ENCODE results near the gene ETF1.

ETF1 gene

DNA sequence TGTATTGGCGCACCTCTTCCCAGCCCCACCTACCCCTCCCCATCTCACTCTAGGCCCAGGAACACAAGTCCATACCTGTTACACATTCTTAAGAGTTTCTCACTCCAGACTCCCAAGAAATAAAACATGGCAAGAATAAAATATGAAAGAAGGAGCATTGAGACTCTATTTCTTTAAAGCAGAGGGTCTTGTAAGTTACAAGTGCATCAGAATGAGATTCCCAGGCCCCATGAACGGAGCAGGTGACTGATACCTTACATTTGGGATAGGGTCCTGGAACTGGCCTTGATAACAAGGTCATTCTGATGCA is 72.0 kb downstream of the ETF1 start:
- TF ChIP-seq TAF1 (IDR thresholded peaks at IDR 0.05; ENCODE audit: low read depth) = no peak
- TF ChIP-seq, protein P1, sequence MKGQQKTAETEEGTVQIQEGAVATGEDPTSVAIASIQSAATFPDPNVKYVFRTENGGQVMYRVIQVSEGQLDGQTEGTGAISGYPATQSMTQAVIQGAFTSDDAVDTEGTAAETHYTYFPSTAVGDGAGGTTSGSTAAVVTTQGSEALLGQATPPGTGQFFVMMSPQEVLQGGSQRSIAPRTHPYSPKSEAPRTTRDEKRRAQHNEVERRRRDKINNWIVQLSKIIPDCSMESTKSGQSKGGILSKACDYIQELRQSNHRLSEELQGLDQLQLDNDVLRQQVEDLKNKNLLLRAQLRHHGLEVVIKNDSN (IDR thresholded peaks at IDR 0.05) = no peak
- TF ChIP-seq FOXM1 (IDR thresholded peaks at IDR 0.05; ENCODE audit: borderline replicate concordance, low read depth) = no peak

GRCh38 chr5:138470322-138471051 is 72.5 kb downstream of the ETF1 start:
- TF ChIP-seq FOXM1 (IDR thresholded peaks at IDR 0.05; ENCODE audit: borderline replicate concordance, low read depth) = no peak
- TF ChIP-seq TAF1 (IDR thresholded peaks at IDR 0.05; ENCODE audit: low read depth) = no peak
- no peak for TF ChIP-seq TCF12 (IDR thresholded peaks at IDR 0.05; ENCODE audit: low read depth)
- TF ChIP-seq TEAD4 (IDR thresholded peaks at IDR 0.05) = no peak
- no peak for TF ChIP-seq EGR1 (IDR thresholded peaks at IDR 0.05)
- TF ChIP-seq ZBTB7A (IDR thresholded peaks at IDR 0.05; ENCODE audit: low read depth) = no peak
- TF ChIP-seq CEBPB (IDR thresholded peaks at IDR 0.05) = no peak
- TF ChIP-seq, protein P1 (IDR thresholded peaks at IDR 0.05) = no peak
- no peak for TF ChIP-seq EP300 (IDR thresholded peaks at IDR 0.05; ENCODE audit: borderline replicate concordance)
- no peak for TF ChIP-seq MAX (IDR thresholded peaks at IDR 0.05)
- TF ChIP-seq, protein P2, sequence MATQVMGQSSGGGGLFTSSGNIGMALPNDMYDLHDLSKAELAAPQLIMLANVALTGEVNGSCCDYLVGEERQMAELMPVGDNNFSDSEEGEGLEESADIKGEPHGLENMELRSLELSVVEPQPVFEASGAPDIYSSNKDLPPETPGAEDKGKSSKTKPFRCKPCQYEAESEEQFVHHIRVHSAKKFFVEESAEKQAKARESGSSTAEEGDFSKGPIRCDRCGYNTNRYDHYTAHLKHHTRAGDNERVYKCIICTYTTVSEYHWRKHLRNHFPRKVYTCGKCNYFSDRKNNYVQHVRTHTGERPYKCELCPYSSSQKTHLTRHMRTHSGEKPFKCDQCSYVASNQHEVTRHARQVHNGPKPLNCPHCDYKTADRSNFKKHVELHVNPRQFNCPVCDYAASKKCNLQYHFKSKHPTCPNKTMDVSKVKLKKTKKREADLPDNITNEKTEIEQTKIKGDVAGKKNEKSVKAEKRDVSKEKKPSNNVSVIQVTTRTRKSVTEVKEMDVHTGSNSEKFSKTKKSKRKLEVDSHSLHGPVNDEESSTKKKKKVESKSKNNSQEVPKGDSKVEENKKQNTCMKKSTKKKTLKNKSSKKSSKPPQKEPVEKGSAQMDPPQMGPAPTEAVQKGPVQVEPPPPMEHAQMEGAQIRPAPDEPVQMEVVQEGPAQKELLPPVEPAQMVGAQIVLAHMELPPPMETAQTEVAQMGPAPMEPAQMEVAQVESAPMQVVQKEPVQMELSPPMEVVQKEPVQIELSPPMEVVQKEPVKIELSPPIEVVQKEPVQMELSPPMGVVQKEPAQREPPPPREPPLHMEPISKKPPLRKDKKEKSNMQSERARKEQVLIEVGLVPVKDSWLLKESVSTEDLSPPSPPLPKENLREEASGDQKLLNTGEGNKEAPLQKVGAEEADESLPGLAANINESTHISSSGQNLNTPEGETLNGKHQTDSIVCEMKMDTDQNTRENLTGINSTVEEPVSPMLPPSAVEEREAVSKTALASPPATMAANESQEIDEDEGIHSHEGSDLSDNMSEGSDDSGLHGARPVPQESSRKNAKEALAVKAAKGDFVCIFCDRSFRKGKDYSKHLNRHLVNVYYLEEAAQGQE (IDR thresholded peaks at IDR 0.05; ENCODE audit: low read depth) = no peak
- no peak for TF ChIP-seq RAD21 (IDR thresholded peaks at IDR 0.05; ENCODE audit: low read depth)
- no peak for TF ChIP-seq NFIC (IDR thresholded peaks at IDR 0.05)

- TF ChIP-seq FOXM1 (IDR thresholded peaks at IDR 0.05; ENCODE audit: borderline replicate concordance, low read depth) (no peak), NFIC (IDR thresholded peaks at IDR 0.05) (no peak), EGR1 (IDR thresholded peaks at IDR 0.05) (no peak), CREB1 (IDR thresholded peaks at IDR 0.05; ENCODE audit: low read depth) (no peak), YY1 (IDR thresholded peaks at IDR 0.05; ENCODE audit: low read depth) (no peak)
- TF ChIP-seq, protein P2 (IDR thresholded peaks at IDR 0.05; ENCODE audit: low read depth) = no peak
Measured at GRCh38 chr5:138469540-138470321, 73.3 kb downstream of the ETF1 start.

DNA sequence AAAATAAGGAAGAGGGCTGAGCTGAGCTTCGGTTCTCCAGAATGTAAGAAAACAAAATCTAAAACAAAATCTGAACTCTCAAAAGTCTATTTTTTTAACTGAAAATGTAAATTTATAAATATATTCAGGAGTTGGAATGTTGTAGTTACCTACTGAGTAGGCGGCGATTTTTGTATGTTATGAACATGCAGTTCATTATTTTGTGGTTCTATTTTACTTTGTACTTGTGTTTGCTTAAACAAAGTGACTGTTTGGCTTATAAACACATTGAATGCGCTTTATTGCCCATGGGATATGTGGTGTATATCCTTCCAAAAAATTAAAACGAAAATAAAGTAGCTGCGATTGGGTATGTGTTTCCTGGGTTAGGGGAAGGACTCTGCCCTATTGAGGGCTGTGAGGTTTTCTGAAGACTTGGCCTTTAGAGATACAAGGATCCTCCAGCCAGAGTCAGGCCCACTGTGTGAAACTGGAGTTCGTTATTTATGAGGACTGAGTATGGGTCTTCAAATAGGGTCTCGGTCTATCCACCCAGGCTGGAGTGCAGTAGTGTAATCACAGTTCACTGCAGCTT is 74.0 kb downstream of the ETF1 start:
- TF ChIP-seq TAF1 (IDR thresholded peaks at IDR 0.05; ENCODE audit: low read depth) (no peak), YY1 (IDR thresholded peaks at IDR 0.05; ENCODE audit: low read depth) (no peak), FOXM1 (IDR thresholded peaks at IDR 0.05; ENCODE audit: borderline replicate concordance, low read depth) (no peak), ZBTB7A (IDR thresholded peaks at IDR 0.05; ENCODE audit: low read depth) (no peak), EGR1 (IDR thresholded peaks at IDR 0.05) (no peak)
- TF ChIP-seq, protein P1 (IDR thresholded peaks at IDR 0.05) = no peak

- TF ChIP-seq YY1 (IDR thresholded peaks at IDR 0.05; ENCODE audit: low read depth) = no peak
- TF ChIP-seq CEBPB (IDR thresholded peaks at IDR 0.05) = no peak
- no peak for TF ChIP-seq TCF12 (IDR thresholded peaks at IDR 0.05; ENCODE audit: low read depth)
Measured at GRCh38 chr5:138468133-138468965, 74.7 kb downstream of the ETF1 start.
